Brain pericyte (primary cell): ENCODE results near the gene BOLA2B.
"Not testable (repeated sequence)": the region's sequence is repeated elsewhere in the genome, so short reads cannot be mapped to it uniquely, and the experiment has no call there.

Experiments
- DNase-seq: peaks from one replicate; pipeline ENCODE4 v3.0.0-alpha.2; 2012; ENCODE audit warnings: low read depth, low spot score

The BOLA2B gene

DNA sequence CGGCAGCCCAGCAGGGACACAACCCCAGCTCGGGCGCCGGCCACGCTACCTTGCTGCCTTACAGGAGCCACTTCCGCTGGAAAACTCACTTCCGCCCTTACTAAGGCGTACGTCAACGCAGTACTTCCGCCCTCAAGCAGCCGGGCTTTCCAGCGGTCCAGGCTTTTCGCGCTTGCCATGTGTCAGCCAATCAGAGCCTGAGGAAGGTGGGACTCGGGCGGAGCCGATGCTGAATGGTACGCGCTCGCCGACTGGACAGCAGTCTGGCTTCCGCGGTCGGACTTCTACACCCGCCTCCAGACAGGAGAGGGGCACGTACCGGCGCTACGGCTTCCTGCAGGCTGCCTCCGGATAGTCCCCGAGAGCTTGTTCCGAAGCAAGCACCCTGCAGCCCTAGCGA lies at the start of gene BOLA2B, which contains the start of gene SLX1A:
Gene BOLA2B (minus strand): TSS at position 52 of the 400 bp plus-strand sequence. CDS start 71 bp downstream, outside the sequence.
Gene SLX1A (plus strand): TSS at position 261 of the 400 bp plus-strand sequence. CDS start 210 bp downstream, outside the sequence.
- DNase-seq, result not testable (repeated sequence)

- not testable (repeated sequence) for DNase-seq
These were observed 23.6 kb upstream of the BOLA2B start for GRCh38 chr16:30217082-30217481.

DNA sequence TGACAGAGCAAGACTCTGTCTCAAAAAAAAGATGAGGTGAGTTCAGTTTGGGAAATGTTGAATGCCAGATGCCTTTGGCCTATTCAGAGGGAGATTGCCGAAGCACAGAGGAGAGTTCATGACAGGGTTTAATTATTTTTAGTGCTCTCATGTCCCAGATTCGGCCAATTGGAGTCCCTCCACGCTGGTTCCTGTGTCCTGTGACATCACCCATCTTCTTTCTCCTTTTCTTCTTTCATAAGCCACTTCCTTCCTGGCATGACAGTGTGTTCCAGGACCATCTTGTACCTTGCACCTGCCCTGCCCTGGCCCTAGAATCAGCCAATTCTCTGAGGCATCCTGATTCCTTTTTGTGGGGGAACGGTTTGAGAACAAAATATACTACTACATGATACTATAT lies 17.9 kb upstream of the BOLA2B start:
- not testable (repeated sequence) for DNase-seq

DNA sequence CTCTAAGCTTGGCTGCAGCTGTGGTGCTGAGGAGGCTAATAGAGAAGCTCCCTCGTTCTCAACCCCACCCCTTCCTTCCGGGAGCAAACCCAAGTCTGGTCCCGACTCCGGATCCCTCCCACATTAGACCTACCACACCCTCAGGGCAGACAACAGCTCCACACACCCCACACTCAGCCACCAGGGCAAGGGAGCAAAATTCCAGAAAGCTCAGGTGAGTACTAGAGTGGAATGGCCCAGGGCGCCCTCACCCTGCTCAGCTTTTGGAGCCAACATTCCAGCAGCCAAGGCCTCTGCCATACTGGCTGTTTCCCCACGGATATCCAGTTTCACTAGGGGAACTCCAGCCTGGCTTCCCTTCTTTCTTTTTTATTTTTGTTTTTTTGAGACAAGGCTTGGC lies 15.6 kb upstream of the BOLA2B start:
- not testable (repeated sequence) for DNase-seq

DNA sequence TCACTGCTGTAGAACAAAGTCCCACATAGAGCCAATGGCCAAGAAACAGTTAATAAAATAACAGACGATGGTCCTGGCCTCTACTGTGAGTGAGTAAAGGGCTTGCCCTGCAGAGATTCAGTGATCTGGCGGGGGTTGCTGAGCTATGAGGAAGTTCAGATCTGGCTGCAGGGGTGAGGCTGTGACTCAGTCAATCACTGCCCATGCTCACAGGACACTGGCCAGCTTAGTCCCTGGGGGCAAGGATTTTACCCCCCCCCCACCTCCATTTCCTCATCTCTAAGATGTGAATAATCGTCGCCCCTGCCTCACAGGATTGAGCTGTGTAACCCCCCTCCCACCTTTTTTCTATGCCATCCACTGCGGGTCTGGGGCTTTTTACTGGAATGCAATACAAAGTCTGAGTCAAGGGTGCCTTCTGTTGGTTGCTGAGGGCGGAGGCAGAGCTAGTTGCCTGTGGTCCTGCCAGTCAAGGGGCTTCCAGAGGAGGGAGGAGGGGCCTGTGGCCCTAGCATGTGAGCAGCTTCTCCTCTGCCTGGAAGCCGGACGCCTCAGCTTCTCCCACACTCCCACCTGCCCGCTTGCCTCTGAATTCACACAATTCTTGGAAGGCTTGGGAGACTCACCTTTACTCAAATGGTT lies 13.7 kb upstream of the BOLA2B start:
- DNase-seq, result not testable (repeated sequence)

DNA sequence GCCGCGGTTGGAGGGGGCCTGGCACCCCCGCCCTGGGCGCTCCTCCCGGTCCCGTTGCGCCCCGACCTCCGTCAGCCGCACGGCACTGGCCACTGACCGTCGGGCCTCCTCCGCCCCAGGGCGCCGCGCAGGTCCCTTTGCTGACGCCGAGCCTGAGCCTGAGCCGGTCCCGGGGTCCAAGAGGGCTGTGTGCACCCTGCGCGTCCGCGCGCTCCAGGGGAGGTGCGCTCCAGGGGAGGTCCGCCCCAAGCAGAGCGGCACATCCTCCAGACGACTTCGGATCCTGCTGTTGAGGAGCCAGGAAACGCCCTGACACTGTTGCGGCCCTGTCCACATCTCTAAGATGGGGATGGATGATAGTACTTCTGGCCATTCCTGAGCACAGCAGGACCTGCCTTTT lies 12.8 kb upstream of the BOLA2B start:
- DNase-seq, result not testable (repeated sequence)

GRCh38 chr16:30205541-30206236 lies 12.2 kb upstream of the BOLA2B start:
- not testable (repeated sequence) for DNase-seq

DNA sequence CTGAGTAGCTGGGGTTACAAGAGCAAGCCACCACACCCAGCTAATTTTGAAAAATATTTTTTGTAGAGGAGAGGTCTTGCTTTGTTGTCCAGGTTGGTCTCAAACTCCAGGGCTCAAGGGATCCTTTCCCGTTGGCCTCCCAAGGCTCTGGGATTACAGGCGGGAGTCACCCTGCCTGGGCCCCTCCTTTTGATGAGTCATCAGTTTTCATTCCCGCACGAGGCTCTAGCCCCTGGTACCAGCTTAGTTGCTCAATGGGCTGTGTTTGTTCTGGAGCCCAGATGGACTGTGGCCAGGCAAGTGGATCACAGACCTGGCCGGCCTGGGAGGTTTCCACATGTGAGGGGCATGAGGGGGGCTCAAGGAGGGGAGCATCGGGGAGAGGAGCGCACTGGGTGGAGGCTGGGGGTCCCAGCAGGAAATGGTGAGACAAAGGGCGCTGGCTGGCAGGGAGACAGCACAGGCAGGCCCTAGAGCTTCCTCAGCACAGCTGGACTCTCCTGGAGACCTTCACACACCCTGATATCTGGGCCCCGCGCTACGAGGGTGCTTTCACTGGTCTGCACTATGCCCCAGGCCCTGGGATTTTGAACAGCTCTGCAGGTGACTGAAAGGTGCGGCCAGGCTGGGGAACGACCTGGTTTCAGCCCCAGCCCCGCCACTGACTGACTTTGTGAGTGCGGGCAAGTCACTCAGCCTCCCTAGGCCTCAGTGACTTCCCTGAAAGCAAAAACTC lies 6.3 kb upstream of the BOLA2B start:
- not testable (repeated sequence) for DNase-seq

- DNase-seq, result not testable (repeated sequence)
These were observed 5.6 kb upstream of the BOLA2B start, which contains the start of gene SULT1A3 for GRCh38 chr16:30199049-30199448. TSS of gene SULT1A3 (plus strand) at chr16:30199255. CDS start at chr16:30200729, 1,474 bp downstream.

DNA sequence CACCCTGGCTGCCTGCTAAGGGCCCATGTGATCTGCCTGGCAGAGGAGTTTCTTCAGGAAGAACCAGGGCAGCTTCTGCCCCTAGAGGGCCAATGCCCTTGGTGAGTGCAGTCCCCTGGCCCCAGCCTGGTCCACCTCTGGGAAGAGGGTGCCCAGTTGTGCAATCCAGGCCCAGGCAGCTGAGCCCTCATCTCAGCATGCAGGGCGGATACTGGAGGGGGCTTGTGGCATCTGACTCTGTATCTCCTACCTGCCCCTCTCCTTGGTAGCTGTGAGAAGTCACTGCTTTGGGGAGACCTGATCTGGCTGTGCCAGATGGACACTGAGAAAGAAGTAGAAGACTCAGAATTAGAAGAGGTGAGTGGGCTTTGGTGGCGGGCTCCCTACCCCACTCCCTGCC lies 3.5 kb upstream of the BOLA2B start:
- not testable (repeated sequence) for DNase-seq

- not testable (repeated sequence) for DNase-seq
These were observed 883 bp upstream of the BOLA2B start for GRCh38 chr16:30194172-30194925.

GRCh38 chr16:30193098-30193497 lies 368 bp downstream of the BOLA2B start:
- not testable (repeated sequence) for DNase-seq

DNA sequence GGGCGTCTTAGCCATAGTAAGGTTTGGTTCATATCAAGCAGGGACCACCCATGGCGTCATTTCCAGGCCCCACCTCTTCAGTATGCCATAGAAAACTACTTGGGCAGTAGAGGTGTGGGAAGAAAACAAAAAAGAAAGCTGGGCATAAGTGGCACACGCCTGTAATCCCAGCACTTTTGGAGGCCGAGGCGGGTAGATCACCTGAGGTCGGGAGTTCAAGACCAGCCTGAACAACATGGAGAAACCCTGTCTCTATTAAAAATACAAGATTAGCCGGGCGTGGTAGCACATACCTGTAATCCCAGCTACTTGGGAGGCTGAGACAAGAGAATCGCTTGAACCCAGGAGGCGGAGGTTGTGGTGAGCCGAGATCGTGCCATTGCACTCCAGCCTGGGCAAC lies 2.3 kb downstream of the BOLA2B start:
- not testable (repeated sequence) for DNase-seq

DNA sequence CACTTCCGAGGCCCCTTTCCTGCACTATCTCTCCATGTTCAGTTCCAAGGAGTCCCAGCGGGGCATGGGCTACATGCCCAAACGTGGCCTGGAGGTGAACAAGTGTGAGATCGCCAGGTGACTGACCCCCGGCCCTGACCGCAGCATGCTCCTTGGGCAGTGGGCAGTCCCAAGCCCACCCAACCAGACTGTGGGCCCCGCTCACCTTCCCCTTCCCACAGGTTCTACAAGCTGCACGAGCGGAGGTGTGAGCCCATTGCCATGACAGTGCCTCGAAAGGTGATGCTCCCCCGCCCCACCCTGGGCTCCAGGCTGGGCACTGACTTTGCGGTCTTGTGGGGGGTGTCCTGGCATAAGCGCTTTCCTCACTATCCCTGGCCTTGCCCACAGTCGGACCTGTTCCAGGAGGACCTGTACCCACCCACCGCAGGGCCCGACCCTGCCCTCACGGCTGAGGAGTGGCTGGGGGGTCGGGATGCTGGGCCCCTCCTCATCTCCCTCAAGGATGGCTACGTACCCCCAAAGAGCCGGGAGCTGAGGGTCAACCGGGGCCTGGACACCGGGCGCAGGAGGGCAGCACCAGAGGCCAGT lies 5.4 kb downstream of the BOLA2B start:
- no peak for DNase-seq

DNA sequence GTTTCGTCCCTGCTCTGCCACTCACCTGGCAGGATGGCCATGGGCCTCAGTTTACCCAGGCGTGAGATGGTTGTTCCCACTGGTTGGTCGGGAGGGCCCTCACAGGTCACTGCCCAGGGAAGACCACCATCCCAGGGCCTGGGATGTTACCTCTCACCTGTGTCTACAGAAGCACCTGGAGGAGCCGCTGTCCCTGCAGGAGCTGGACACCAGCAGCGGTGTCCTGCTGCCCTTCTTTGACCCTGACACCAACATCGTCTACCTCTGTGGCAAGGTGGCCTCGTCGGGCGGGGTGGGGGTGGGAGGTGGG lies 6.0 kb downstream of the BOLA2B start:
- DNase-seq, result no peak

DNA sequence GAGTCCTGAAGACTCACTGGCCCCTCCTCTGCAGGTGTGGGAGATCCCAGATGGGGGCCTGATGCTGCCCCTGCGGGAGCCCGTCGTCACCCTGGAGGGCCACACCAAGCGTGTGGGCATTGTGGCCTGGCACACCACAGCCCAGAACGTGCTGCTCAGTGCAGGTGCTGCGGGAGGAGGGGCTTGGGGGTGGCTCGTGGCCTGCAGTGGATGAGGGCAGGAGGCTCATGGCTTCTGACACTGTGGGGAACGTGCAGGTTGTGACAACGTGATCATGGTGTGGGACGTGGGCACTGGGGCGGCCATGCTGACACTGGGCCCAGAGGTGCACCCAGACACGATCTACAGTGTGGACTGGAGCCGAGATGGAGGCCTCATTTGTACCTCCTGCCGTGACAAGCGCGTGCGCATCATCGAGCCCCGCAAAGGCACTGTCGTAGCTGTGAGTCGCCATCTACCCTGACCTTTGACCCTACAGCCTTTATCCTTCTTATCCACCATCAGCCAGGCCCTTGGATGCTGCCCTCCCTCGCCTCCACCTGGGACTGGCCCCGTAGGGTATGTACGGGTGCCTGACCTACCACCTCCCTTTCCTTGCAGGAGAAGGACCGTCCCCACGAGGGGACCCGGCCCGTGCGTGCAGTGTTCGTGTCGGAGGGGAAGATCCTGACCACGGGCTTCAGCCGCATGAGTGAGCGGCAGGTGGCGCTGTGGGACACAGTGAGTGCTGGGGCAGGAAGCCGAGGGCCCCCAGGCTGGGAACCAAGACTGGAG lies 6.5 kb downstream of the BOLA2B start:
- DNase-seq, result no peak

DNA sequence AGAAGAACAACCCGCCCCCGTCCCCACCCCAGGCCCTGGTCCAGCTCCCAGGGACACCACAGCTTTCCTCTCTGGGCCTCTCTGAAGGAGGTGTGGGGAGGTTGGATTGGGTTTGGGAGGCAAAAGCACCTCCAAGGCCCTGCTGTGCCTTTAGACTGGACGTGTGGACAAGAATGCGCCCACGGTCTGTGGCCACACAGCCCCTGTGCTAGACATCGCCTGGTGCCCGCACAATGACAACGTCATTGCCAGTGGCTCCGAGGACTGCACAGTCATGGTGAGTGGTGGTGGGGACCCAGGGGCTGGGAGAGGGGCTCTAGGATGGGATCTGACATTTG lies 7.1 kb downstream of the BOLA2B start:
- DNase-seq, result no peak

DNA sequence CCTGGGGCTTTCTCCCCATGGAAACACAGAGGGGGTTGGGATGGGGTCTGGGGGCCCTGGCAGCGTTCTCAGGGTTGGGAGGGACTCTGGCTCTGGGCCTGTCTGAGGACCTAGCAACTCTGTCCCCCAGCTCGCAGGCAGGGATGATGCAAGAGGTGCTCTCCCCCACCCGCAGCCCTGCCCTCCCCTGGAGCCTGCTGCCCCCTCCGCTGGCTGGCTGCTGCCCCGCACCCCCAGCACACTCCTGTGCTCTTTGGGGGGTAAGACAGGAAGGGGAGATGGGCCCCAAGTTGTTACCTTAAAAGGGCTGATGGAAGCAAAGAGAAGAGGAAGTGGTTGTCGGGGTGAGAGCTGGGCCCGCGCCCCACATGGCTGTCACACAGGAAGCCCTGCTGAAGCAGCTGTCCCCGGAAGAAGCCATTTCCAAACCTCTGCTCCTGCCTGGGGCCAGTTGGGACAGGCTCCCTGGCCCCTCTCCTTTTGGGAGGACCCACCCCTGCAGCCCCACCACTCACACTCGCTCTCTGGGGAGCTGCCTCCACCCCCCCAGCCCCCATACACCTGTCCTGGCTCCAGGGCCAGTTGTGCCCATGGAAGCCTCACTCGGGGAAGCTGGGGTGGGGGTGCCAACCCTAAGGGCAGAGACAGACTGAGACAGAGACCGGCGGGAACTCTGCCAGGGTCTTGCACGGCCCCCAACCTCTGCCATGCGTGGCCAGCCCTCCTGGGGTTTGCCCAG lies 7.6 kb downstream of the BOLA2B start:
- no peak for DNase-seq

DNA sequence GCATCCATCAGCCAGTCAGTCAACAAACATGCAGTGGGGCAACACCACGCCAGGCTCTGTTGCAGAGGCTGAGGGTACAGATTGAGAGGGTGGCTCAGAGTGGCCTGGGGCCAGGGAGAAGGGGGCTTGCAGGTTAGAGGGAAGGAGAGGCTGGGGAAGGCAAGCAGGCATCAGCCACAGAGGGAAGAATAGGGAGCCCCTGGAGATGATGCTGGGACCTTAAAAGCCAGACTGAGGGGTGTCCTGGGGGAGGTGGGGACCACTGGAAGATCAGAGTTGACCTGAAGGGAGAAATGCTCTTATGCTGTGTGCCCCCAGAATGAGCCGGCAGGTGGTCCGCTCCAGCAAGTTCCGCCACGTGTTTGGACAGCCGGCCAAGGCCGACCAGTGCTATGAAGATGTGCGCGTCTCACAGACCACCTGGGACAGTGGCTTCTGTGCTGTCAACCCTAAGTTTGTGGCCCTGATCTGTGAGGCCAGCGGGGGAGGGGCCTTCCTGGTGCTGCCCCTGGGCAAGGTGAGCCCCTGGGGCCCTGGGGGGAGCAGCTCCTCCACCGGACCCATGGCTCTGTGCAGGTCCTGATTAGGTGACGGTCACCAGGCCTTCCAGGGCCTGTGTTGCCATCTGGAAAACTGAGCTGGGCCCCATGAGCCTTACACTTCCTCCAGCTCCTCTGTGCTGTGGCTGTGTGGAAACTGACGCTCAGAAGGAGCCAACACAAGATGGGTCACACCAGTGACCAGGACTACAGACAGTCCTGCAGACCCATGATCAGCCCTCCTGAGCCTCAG lies 8.4 kb downstream of the BOLA2B start:
- DNase-seq, result no peak
